ENCODE data around the gene LSR.

Gene LSR

DNA sequence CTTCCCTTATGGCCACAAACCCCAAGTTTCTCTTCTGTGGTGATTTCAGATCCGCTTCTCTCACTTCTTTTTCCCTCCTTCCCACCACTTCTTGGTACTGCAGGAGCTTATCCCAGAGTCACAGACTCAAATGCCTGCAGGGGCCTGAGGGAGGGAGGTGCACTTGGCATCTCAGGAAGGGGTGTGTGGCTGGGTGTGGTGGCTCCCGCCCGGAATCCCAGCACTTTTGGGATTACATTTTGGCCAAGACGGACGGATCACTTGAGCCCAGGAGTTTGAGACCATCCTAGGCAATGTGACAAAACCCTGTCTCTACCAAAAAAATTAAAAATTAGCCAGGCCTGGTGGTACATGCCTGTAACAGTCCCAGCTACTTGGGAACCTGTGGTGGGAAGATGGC, 25.5 kb downstream of the LSR start:
- Histone ChIP-seq H3K4me1 (ENCODE audit: control insufficient read depth, insufficient read depth, low read length) (peaks cover 7% of the 10 kb centered on the region), H3K4me3 (ENCODE audit: low read depth, low read length) (no peak overlapping the region), H3K36me3 (ENCODE audit: control insufficient read depth in 2 of 2, insufficient read depth in 1 of 2, low read length in 2 of 2) (peaks cover 78 to 91% of the 10 kb centered on the region in 2 experiments), H3K27ac (ENCODE audit: extremely low read depth, low read depth, low read length) (no peak overlapping the region), H3K9me3 (ENCODE audit: control insufficient read depth, insufficient read depth, low read depth, low read length) (no peaks in the 10 kb centered on the region)
- CTCF ChIA-PET = interaction anchor here (0.5 to 3.8 kb wide), 6 partner anchors 9 to 393 kb away, joined by 3 to 17 read pairs (median 4); no protein-coding TSS in a partner anchor
- POLR2A ChIA-PET = interaction anchor here (0.7 to 2.0 kb wide), 3 partner anchors 9 to 228 kb away, joined by 3 to 7 read pairs (median 3); no protein-coding TSS in a partner anchor
- TF ChIP-seq ZNF37A (tag by site-specific recombination; IDR thresholded peaks at IDR 0.05) (no peak), KLF1 (tag by site-specific recombination; IDR thresholded peaks at IDR 0.05) (peak; percentile 100), KLF8 (tag by site-specific recombination; IDR thresholded peaks at IDR 0.05) (0 out of 2 replicates have a peak, but pooled peaks have one; percentile 12)

DNA sequence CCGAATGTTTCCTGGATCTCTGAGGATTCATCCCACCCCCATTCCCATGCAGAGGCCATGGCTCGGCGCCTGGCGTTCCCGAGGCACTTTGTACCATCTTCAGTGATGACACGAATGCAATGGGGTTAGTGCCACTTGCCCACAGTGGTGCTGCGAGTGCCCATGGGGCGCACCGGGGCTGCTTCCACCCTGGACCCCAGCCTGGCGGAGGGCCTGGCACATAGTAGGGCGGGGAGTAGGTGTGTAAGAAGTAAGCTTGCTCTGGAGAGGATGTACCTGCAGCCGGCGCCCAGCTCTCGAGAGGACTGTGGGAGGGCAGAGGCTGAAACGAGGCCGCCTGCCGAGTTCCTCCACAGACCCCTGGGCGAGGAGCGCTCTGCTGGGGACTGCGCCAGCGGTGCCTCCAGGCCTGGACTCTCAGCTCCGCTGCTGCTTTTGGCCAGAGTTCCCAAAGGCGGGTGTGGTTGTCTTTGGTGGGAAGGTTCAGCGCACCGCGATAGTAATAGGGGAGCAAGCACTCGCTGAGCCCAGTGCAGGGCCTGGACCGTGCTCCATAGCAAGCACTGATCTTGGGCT, 28.0 kb downstream of the LSR start:
- H3K36me3 ChIP-seq (ENCODE audit: control insufficient read depth in 2 of 2, insufficient read depth in 1 of 2, low read length in 2 of 2) = peaks cover 61 to 73% of the 10 kb centered on the region in 2 experiments

DNA sequence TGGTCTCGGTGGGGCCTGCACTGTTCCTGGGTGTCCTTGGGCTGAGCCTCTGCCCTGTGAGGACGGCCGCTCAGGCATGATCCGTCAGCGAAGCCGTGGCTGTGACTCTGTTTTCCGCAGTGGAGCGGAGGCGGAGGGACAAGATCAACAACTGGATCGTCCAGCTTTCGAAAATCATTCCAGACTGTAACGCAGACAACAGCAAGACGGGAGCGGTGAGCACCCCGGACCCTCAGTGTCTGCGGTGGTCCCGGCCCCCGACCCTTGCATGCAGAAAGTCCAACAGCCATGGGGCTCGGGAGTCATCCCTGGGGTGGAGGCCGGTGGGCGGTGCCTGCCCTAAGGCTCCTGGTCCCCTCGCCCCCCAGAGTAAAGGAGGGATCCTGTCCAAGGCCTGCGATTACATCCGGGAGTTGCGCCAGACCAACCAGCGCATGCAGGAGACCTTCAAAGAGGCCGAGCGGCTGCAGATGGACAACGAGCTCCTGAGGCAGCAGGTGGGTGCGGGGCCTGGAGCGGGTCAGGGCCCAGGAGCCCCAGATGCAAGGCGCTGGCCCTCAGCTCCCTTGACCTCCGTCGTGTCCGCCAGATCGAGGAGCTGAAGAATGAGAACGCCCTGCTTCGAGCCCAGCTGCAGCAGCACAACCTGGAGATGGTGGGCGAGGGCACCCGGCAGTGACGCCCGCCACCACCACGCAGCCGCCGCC, 29.9 kb downstream of the LSR start:
- TF ChIP-seq ZNF16 (tag by site-specific recombination; IDR thresholded peaks at IDR 0.05; ENCODE audit: low read depth) = no peak
- TF ChIP-seq ZFHX2 (tag by site-specific recombination; conservative IDR thresholded peaks at IDR 0.05) = 0 out of 2 replicates have a peak, but pooled peaks have one; percentile 10
- POLR2A ChIA-PET = interaction anchor here (0.6 to 4.2 kb wide), 3 partner anchors 14 to 126 kb away, joined by 3 to 23 read pairs (median 3); no protein-coding TSS in a partner anchor
- Histone ChIP-seq H3K36me3 (ENCODE audit: control insufficient read depth in 2 of 2, insufficient read depth in 1 of 2, low read length in 2 of 2) (peaks cover 42 to 53% of the 10 kb centered on the region in 2 experiments), H3K4me1 (ENCODE audit: control insufficient read depth, insufficient read depth, low read length) (no peaks in the 10 kb centered on the region), H3K27ac (ENCODE audit: extremely low read depth, low read depth, low read length) (no peak overlapping the region), H3K4me3 (ENCODE audit: low read depth, low read length) (no peak overlapping the region), H3K9me3 (ENCODE audit: control insufficient read depth, insufficient read depth, low read depth, low read length) (no peaks in the 10 kb centered on the region)
- CTCF ChIA-PET = interaction anchor here (0.6 to 0.9 kb wide), 4 partner anchors 74 to 458 kb away, joined by 3 to 4 read pairs (median 3); no protein-coding TSS in a partner anchor

More for the DNA sequence above, 28.0 kb downstream of the LSR start:
- ChIA-PET POLR2A (interaction anchor here (1.3 to 4.2 kb wide), 2 partner anchors 12 to 14 kb away, joined by 3 to 23 read pairs; no protein-coding TSS in a partner anchor), CTCF (interaction anchor here (0.7 to 3.8 kb wide), 2 partner anchors 10 to 95 kb away, joined by 3 to 17 read pairs; no protein-coding TSS in a partner anchor)
- peak overlapping the region; percentile 17; the same call in 1 of the 2 replicates for H3K27ac ChIP-seq (ENCODE audit: extremely low read depth, low read depth, low read length)
- TF ChIP-seq KLF1 (tag by site-specific recombination; IDR thresholded peaks at IDR 0.05) = peak; percentile 27; the same call in 1 of the 2 replicates
- no peak for TF ChIP-seq ZBTB8A (tag by site-specific recombination; IDR thresholded peaks at IDR 0.05)
- no peak overlapping the region for H3K4me3 ChIP-seq (ENCODE audit: low read depth, low read length)
- H3K4me1 ChIP-seq (ENCODE audit: control insufficient read depth, insufficient read depth, low read length) = no peaks in the 10 kb centered on the region
- H3K9me3 ChIP-seq (ENCODE audit: control insufficient read depth, insufficient read depth, low read depth, low read length) = no peaks in the 10 kb centered on the region

- ChIA-PET CTCF (interaction anchor here (3.6 kb wide), 1 partner anchor 9 kb away, joined by 21 read pairs; the partner anchor contains the start of gene USF2), POLR2A (interaction anchor here (0.6 to 4.2 kb wide), 3 partner anchors 15 to 231 kb away, joined by 3 to 23 read pairs (median 3); no protein-coding TSS in a partner anchor)
- H3K27ac ChIP-seq (ENCODE audit: extremely low read depth, low read depth, low read length) = no peak overlapping the region
- no peaks in the 10 kb centered on the region for H3K9me3 ChIP-seq (ENCODE audit: control insufficient read depth, insufficient read depth, low read depth, low read length)
- no peak for TF ChIP-seq ZNF549 (tag by site-specific recombination; IDR thresholded peaks at IDR 0.05)
- TF ChIP-seq GLIS2 (tag by site-specific recombination; IDR thresholded peaks at IDR 0.05) = peak; percentile 25; the same call in 1 of the 2 replicates
- TF ChIP-seq ZNF391 (tag by site-specific recombination; IDR thresholded peaks at IDR 0.05; ENCODE audit: borderline replicate concordance, low read depth) = no peak
- no peak for TF ChIP-seq ZNF792 (tag by site-specific recombination; IDR thresholded peaks at IDR 0.05)
- TF ChIP-seq ZNF2 (tag by site-specific recombination; IDR thresholded peaks at IDR 0.05) = no peak
- TF ChIP-seq ZNF704 (tag by site-specific recombination; IDR thresholded peaks at IDR 0.05) = no peak
- no peak for TF ChIP-seq ZBTB17 (tag by site-specific recombination; IDR thresholded peaks at IDR 0.05)
- no peak for TF ChIP-seq ZNF221 (tag by site-specific recombination; IDR thresholded peaks at IDR 0.05; ENCODE audit: borderline replicate concordance)
- H3K4me3 ChIP-seq (ENCODE audit: low read depth, low read length) = no peak overlapping the region
- H3K36me3 ChIP-seq (ENCODE audit: control insufficient read depth in 2 of 2, insufficient read depth in 1 of 2, low read length in 2 of 2) = peaks cover 36 to 47% of the 10 kb centered on the region in 2 experiments
- no peaks in the 10 kb centered on the region for H3K4me1 ChIP-seq (ENCODE audit: control insufficient read depth, insufficient read depth, low read length)
These were observed 30.6 kb downstream of the LSR start for GRCh38 chr19:35279374-35279773.
